Psoas muscle (tissue), 8 donors: ENCODE measurements around the gene GPC6. TPM values are rescaled to one million over a fixed set of nuclear protein-coding genes. Genes with fewer than 3 reads are reported as not detected.

ENCODE experiments used
- ATAC-seq, 4 donors: fragments of 200-7000 bp; cut with Tn5 transposase; one replicate each; pipeline ENCODE4 v1.9.1; 2020; ENCODE audit warnings: moderate library complexity in 3 of 4, mild to moderate bottlenecking in 2 of 4
- DNase-seq, 2 donors: peaks; one replicate each; pipeline ENCODE4 v3.0.0-alpha.2; 2020
- H3K27ac ChIP-seq: fragments of 200-600 bp; one replicate; pipeline ENCODE4 v1.8.0; 2022
- H3K27me3 ChIP-seq, 3 donors: fragments of 200-600 bp in 1 of 3; one replicate each; pipeline versions ENCODE4 v1.6.1 to v1.8.0; 2013 to 2022; ENCODE audit warnings: low read length in 2 of 3, mild to moderate bottlenecking in 2 of 3, moderate library complexity in 1 of 3; ENCODE audit not compliant: insufficient read depth in 3 of 3
- H3K36me3 ChIP-seq, 2 donors: fragments of 200-600 bp in 1 of 2; one replicate each; pipeline versions ENCODE4 v1.6.1 to v1.8.0; 2013 to 2022; ENCODE audit warnings: low read depth in 1 of 2, mild to moderate bottlenecking in 1 of 2, moderate library complexity in 1 of 2; ENCODE audit not compliant: insufficient read depth in 1 of 2
- H3K4me1 ChIP-seq: fragments of 200-600 bp; one replicate; pipeline ENCODE4 v1.8.0; 2022
- H3K4me3 ChIP-seq: fragments of 200-600 bp; one replicate; pipeline ENCODE4 v1.8.0; 2022; ENCODE audit warnings: mild to moderate bottlenecking
- H3K9me3 ChIP-seq: fragments of 200-600 bp; one replicate; pipeline ENCODE4 v1.8.0; 2022
- CTCF ChIP-seq: fragments of 200-600 bp; IDR thresholded peaks from one replicate; pipeline ENCODE4 v1.8.0; 2022; ENCODE audit warnings: antibody characterized with exemption
- WGBS, 3 donors: extraction: QIAGEN DNeasy Blood & Tissue Kit; methylation state at CpG; one replicate each; pipeline versions ENCODE4 v1.1.6 to v1.1.7; 2013; 5-methylcytosine and 5-hydroxymethylcytosine counted together
- intact Hi-C, 2 donors: fragments of 100-400 bp; cut with DNase I; formaldehyde crosslinking; loops; one replicate each; pipeline versions ENCODE4 v1.11.0 to v1.14.2; 2022
- polyA plus RNA-seq, 3 donors: library from polyadenylated mRNA; stranded (reverse); fragments of 200-250 nt; gene quantifications; one replicate each; pipeline ENCODE4 v1.2.3, GENCODE V29; 2013
- total RNA-seq, 4 donors: library from RNA; stranded (reverse); fragmentation: NEBNext Ultra II Directional in 2 of 4; extraction: Animal tissue kit (Norgen Biotek cat#: 25700) in 2 of 4; gene quantifications; one replicate each; pipeline versions ENCODE4 v1.2.1 to v1.2.4, GENCODE V29; 2021 to 2023
- donor health status: healthy with polysubstance abuse.
- donor health status: DM: no; HTN: no; CAD: no; lungs with moderate emphysema.
- donor health status: Bipolar disorder and iron deficiency.
- donor health status: healthy.
- donor health status: DM: yes; HTN: yes; CAD: no.
- donor health status: DM: no; HTN: no; CAD: no.
- donor health status: DM: no; HTN: no; CAD: no.
- donor health status: DM: yes; HTN: yes; CAD: no.

Gene GPC6
- total and polyA plus RNA-seq, 7 donors, result 0.07 to 3.7 (median 0.57) TPM

GRCh38 chr13:93355094-93355493, 128.5 kb downstream of the GPC6 start:
- no peaks in the 10 kb centered on the region for H3K4me1 ChIP-seq
- no peak overlapping the region for H3K27ac ChIP-seq
- intact Hi-C loops, result no loop called here
- DNase-seq (no peak), ATAC-seq (no peak)
- TF ChIP-seq CTCF, result no peak
- 86 to 93% (median 91%) methylated on average over 3 of the region's 3 CpGs for WGBS, 3 donors
- no peaks in the 10 kb centered on the region for H3K36me3 ChIP-seq
- no peaks in the 10 kb centered on the region for H3K27me3 ChIP-seq
- H3K4me3 ChIP-seq, result no peak overlapping the region
- H3K9me3 ChIP-seq, result no peaks in the 10 kb centered on the region

GRCh38 chr13:93356469-93356868, 129.9 kb downstream of the GPC6 start:
- Histone ChIP-seq H3K4me1 (no peaks in the 10 kb centered on the region), H3K9me3 (no peaks in the 10 kb centered on the region), H3K36me3 (no peaks in the 10 kb centered on the region), H3K27ac (no peak overlapping the region), H3K4me3 (no peak overlapping the region), H3K27me3 (no peaks in the 10 kb centered on the region)
- WGBS, 3 donors, result 93 to 95% (median 94%) methylated on average over 3 of the region's 3 CpGs
- TF ChIP-seq CTCF, result no peak
- intact Hi-C loops, result no loop called here
- ATAC-seq, result no peak
- DNase-seq, result no peak

- Histone ChIP-seq H3K27me3 (no peaks in the 10 kb centered on the region), H3K4me1 (no peaks in the 10 kb centered on the region), H3K9me3 (peaks cover 2% of the 10 kb centered on the region), H3K36me3 (no peaks in the 10 kb centered on the region), H3K27ac (no peak overlapping the region), H3K4me3 (no peak overlapping the region)
- DNase-seq (no peak), ATAC-seq (no peak)
- no peak for TF ChIP-seq CTCF
- 82 to 86% (median 82%) methylated on average over 4 of the region's 4 CpGs for WGBS, 3 donors
- intact Hi-C loops, result no loop called here
Measured at GRCh38 chr13:93360021-93360420, 133.4 kb downstream of the GPC6 start.

GRCh38 chr13:93361703-93362102, 135.1 kb downstream of the GPC6 start:
- Histone ChIP-seq H3K27me3 (no peaks in the 10 kb centered on the region), H3K9me3 (peaks cover 2% of the 10 kb centered on the region), H3K4me3 (no peak overlapping the region), H3K4me1 (no peaks in the 10 kb centered on the region), H3K36me3 (no peaks in the 10 kb centered on the region), H3K27ac (no peak overlapping the region)
- TF ChIP-seq CTCF, result no peak
- DNase-seq (no peak), ATAC-seq (no peak)
- WGBS, 3 donors, result 37 to 51% (median 49%) methylated on average over 3 of the region's 3 CpGs
- intact Hi-C loops, result no loop called here

DNA sequence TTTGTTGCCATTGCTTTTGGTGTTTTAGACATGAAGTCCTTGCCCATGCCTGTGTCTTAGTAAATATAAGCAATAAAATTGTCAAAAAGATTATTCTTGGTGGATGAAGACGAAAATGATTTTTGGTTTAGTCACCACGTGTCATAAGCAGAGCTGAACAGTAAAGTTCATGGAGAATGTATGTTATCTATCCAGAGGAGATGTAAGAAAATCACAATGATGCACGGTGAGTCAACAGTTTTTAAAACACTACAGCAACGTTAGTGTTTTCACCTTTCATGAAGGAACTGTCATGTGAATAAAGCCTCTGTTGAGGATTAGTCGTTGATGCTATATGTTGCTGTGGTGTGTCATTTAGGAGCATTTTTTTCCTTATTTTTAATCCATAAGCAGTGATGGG, 137.6 kb downstream of the GPC6 start:
- DNase-seq (no peak), ATAC-seq (no peak)
- intact Hi-C loops, result no loop called here
- Histone ChIP-seq H3K36me3 (no peaks in the 10 kb centered on the region), H3K4me3 (no peak overlapping the region), H3K27ac (no peak overlapping the region), H3K27me3 (no peaks in the 10 kb centered on the region), H3K4me1 (no peaks in the 10 kb centered on the region), H3K9me3 (peaks cover 2% of the 10 kb centered on the region)
- TF ChIP-seq CTCF, result no peak
- 84 to 88% (median 88%) methylated on average over 5 of the region's 5 CpGs for WGBS, 3 donors
